Measurements from ENCODE around the gene HERC4.

The HERC4 gene

DNA sequence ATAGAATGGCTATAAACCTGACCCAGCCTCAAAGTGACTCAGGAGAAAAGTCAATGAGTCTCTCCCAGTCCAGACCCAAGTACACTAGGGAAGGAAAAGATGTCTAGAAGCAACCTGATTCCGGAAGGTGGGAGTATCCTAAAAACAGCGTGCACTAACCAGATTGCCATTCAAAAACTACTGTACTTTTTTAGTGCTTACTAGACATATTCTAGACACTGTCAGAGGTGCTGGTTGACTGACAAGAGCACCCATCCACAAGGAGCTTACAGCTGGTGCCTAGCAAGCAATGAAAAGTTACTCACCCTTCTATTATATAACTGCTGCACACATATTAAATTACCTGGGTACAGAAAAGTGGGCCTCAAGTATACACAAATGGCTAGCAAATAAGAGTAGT is 109.6 kb downstream of the HERC4 start:
- DNase-seq (ENCODE audit: low spot score) = no peak

DNA sequence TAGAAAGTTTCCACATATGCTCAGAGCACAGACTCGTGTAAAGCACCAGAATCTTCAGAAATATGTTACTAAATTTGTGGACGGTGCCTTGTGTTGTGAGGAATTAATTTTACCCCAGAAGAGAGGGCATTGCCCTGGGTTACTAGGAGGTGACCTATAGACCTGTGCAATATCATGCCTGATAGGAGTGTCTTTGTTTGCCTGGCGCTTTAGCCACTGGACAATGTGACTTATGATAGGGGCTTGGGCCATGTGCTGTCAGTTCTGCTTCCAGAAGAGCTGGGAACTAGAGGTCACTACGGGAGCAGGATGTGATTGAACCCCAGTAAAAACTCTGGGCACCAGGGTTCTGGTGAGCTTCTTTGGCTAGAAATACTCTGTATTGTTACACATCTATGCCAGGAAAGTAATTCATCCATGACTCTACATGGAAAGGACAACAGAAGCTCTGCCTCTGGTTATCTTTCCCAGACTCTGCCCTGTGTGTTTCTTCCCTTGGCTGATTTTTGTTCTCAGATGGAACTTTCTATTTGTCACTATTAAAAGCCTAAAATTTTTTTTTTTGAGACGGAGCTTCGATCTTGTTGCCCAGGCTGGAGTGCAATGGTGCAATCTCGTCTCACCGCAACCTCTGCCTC is 115.1 kb downstream of the HERC4 start:
- DNase-seq (ENCODE audit: low spot score) = no peak

DNA sequence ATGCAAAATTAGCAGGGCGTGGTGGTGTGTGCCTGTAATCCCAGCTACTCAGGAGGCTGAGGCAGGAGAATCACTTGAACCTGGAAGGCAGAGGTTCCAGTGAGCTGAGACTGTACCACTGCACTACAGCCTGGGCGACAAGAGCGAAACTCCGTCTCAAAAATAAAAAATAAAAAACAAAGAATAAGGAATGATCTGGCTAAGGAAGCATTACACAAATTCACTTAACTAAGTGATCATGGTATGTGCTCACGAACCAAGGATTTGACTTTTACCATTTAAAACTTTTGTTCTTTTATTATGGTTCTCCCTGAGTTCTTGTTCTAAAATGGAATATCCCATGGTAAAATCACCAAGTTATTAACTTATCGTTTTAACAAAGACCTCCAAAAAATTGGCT is 119.5 kb downstream of the HERC4 start:
- no peak for DNase-seq (ENCODE audit: low spot score)

DNA sequence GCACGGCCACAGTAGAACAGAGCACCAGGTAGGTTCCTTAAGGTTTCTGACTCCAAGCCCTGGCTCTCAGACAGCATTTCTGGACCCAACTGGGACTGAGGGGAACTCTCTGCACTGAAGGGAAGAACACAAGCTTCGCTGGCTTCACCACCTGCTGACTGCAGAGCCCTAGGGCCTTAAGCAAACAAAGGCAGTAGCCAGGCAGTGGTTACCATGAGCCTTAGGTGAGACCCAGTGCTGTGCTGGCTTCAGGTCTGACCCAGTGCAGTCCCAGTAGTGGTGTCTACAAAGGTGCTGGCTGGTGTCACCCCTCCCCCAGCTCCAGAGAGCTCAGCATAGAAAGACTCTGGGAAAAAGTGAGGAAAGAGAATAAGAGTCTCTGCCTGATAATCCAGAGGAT is 131.2 kb downstream of the HERC4 start:
- DNase-seq (ENCODE audit: low spot score) = no peak

DNA sequence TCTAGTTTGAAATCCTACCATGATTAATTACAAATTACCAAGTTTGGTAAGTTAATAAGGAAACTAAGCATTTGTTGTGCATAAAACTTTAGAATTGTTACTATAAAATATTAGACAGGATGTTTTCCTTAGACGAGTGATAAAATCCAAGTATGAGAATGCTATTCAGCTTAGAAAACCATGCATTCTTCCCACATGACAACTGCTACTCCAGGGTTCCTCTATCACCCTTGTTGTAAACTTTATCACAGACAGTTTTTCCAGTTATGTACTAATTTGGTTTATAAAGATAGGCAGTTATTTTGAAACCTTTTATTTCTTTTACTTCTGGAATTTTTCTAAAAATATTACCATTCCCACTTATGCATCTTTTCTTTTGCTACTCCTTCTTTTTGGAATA is 138.7 kb downstream of the HERC4 start:
- no peak for DNase-seq (ENCODE audit: low spot score)

DNA sequence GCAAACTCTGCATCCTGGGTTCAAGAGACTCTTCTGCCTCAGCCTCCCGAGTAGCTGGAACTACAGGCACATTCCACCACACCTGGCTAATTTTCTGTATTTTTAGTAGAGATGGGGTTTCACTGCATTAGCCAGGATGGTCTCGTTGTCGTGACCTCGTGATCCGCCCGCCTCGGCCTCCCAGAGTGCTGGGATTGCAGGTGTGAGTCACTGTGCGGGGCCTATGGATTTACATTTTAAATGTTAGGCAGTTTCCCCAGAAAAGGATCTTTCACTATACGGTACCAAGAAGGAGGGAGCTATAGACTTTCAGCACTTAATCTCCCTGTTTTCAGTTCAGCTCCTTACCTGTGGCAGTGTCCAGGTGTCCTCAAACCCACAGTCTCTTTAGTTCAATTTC is 139.9 kb downstream of the HERC4 start:
- no peak for DNase-seq (ENCODE audit: low spot score)

DNA sequence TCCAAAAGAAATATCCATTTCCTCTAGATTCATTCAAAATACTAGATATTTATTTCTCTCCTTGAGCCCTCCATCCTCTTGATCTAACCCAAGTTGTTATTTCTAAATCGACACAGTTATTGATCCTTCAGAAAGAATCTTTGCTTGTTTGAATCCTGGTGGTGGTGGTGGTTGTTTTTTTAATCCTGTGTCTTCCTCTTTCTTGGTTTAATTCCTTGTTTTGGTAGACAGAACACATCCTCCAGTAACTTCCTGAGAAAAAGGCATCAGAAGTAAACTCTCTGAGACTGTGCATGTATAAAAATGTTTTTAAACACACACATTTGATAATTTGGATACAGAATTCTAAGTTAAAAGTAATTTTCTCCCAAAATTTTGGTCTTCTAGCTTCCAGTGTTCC is 140.7 kb downstream of the HERC4 start:
- no peak for DNase-seq (ENCODE audit: low spot score)

DNA sequence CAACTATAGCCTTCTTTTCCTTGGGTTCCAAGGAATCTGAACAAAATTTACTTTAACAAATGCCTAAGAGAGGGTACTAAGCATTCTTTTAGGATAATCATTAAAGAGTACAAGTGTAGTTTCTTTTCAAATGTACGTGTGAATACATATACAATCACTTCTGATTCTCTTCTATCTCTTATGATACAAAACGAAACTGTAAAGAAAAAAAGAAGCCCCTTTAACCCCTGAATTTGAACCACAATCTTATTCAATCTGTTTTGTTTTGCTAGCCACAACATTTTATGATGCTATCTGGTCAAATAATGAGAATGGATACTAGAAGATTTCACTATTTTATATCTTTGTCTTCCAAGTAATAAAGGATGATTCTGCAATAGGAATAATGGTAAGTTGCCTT is 141.9 kb downstream of the HERC4 start:
- DNase-seq (ENCODE audit: low spot score) = no peak

DNA sequence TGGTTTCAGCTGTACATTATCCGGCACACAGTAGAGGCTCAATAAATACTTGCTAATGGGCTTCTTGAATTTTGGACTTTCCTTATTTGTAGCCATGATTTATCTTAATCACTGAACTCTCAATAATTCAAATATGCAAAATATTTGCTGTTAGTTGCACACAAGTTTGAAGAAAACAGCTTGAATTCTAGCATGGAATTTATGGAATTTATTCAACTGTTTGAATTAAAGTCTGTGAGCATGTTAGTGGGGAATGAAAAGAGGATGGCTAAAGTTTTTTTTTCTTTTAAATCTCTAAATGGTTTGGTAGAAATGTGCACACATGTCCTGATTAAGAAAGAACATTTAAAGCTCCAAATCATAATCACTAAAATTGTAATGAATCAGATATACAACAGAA is 148.1 kb downstream of the HERC4 start:
- DNase-seq (ENCODE audit: low spot score) = no peak

DNA sequence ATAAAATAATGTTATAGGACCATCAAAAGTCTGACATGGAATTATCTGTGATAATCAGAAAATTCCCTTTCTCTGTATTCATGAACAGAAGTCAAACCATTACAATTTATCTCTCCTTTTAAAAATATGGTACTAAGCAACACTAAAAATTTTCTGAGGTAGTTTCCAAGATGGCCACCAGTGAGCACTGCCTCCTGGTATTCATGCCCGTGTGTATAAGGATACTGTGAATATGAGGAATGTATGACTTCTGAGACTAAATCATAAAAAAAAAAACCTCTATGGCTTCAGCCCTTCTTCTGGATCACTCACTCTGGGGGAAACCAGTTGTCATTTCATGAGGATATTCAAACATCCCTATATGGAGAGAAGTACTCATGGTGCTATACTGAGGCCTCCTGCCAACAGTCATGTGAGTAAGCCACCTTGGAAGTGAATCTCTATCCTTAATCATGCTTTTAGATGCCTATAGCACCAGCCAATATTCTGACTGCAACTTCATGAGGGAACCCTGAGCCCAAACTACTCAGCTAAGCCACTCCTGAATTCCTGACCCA is 149.6 kb downstream of the HERC4 start:
- DNase-seq (ENCODE audit: low spot score) = no peak

DNA sequence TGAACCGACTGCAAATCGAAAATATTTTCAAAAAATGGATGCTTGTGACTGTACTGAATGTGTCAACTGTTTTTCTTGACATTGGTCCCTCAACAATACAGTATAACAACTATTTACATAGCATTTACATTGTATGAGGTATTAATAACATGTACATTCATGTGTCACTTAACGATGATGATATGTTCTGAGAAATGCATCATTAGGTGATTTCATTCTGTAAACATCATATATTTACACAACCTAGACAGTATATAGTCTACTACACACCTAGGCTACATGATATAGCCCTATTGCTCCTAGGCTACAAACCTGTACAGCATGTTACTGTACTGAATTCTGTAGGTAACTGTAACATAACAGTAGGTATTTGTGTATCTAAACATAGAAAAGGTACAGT is 150.9 kb downstream of the HERC4 start:
- no peak for DNase-seq (ENCODE audit: low spot score)

DNA sequence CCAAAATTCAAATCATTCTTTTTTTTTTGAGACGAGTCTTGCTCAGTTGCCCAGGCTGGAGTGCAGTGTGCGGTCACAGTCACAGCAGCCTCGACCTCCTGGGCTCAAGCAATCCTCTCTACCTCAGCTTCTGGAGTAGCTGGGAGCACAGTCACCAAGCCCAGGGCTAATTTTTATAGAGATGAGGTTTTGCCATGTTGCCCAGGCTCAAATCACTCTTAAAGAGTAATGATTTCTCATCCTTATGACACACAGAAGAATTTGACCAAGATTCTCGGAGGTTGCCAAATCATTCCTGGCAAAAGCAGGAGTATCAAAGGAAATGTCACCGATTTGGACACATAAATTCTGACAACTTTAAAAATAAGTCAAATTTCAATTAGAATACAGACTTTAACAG is 151.5 kb downstream of the HERC4 start:
- no peak for DNase-seq (ENCODE audit: low spot score)

DNA sequence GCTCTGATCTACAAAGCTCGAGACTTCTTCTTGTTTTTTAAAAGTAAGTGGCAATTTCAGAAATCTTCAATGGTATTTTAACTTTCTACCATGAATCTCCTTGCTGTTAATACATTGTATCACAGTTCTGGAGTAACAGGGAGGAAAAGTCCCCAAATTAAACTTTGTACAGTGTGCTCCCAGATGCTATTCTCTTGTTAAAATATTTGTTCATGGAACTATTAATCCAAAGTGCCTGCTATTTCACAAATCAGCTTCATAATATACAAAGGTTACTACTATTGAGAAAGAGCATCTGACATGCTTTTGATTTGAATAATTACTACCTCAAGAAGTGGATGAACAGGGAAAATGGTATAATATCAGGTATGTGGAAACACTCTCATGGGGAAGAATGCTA is 154.0 kb downstream of the HERC4 start:
- no peak for DNase-seq (ENCODE audit: low spot score)

DNA sequence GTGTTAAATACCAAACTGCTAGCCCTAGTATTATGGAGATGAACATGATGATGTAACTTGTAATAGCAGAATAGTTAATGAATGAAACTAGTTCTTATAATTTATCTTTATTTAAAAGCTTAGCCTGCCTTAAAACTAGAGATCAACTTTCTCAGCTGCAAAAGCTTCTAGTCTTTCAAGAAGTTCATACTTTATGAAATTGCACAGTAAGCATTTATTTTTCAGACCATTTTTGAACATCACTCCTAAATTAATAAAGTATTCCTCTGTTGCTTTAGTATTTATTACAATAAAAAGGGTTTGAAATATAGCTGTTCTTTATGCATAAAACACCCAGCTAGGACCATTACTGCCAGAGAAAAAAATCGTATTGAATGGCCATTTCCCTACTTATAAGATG is 157.4 kb downstream of the HERC4 start:
- no peak for DNase-seq (ENCODE audit: low spot score)

DNA sequence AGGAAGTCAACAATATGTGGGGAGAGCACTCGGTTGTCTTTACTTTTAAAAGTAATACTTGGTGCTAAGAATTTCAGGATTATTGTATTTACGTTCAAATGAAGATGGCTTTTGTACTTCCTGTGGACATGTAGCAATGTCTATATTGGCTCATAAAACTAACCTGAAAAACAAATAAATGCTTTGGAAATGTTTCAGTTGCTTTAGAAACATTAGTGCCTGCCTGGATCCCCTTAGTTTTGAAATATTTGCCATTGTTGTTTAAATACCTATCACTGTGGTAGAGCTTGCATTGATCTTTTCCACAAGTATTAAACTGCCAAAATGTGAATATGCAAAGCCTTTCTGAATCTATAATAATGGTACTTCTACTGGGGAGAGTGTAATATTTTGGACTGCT is 157.9 kb downstream of the HERC4 start:
- no peak for DNase-seq (ENCODE audit: low spot score)

DNA sequence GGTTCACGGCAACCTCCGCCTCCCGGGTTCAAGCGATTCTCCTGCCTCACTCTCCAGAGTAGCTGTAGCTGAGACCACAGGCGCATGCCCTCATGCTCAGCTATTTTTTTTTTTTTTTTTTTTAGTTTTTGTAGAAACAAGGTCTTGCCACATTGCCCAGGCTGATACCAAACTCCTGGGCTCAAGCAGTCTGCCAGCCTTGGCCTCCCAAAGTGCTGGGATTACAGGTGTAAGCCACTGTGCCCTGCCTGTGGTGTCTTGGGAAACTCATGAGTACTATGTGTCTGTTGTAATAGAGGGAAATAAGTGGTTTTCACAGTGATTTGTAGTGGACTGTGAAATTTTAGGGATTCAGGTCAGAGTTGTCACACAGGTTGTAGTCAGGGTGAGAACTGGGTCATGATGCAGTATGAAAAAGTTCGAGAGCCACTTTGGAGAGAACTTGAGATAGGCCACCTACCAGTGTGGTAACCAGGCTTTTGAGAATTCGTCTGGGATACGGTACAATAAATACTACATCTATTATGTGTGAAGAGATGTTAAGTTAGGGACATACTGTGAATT is 160.2 kb downstream of the HERC4 start:
- DNase-seq (ENCODE audit: low spot score) = no peak

DNA sequence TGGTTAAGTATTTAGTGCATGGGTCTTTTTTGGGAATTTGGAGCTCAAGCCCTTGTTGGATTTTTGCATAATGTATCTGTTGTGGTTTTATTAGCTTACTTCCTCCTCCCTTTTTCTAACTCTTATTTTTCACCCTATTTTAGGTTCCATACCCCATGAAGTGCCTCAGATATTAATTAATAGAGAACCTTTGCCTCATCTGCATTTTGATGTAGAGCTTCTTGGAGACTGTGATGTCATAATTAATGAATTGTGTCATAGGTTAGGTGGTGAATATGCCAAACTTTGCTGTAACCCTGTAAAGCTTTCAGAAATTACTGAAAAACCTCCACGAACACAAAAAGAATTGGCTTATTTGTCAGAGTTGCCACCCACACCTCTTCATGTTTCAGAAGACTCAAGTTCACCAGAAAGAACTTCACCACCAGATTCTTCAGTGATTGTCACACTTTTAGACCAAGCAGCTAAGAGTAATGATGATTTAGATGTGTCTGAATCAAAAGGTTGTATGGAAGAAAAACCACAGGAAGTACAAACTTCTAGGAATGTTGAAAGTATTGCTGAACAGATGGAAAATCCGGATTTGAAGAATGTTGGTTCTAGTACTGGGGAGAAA is 162.6 kb downstream of the HERC4 start:
- no peak for DNase-seq (ENCODE audit: low spot score)

DNA sequence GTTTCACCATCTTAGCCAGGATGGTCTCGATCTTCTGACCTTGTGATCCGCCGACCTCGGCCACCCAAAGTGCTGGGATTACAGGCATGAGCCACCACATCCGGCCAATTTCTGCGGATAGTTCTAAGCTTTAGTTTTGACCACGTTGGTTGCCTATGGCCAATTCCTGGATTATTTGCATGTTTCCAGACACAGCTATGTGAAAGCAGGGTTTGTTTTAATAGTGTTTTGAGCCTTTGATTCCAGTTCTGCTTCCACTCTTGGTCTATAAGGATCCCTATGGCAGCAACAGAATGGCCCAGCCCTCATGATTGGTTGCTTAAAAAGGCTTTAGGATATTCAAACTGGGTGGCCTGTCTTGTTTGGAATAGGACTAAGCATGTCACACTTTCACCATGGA is 171.5 kb downstream of the HERC4 start:
- no peak for DNase-seq (ENCODE audit: low spot score)

DNA sequence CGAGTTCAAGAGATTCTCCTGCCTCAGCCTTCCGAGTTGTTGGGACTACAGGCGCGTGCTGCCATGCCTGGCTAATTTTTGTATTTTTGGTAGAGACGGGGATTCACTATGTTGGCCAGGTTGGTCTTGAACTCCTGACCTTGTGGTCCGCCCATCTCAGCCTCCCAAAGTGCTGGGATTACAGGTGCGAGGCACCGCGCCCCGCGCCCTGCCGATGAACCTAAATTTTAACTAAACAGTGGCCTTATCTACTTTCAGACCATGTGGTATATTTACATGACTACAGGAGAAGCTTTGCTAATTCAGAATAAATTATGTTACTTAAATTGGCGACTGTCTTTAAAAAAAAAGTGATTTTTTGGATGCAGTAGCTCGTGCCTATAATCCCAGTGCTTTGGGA is 181.4 kb downstream of the HERC4 start:
- DNase-seq (ENCODE audit: low spot score) = no peak

DNA sequence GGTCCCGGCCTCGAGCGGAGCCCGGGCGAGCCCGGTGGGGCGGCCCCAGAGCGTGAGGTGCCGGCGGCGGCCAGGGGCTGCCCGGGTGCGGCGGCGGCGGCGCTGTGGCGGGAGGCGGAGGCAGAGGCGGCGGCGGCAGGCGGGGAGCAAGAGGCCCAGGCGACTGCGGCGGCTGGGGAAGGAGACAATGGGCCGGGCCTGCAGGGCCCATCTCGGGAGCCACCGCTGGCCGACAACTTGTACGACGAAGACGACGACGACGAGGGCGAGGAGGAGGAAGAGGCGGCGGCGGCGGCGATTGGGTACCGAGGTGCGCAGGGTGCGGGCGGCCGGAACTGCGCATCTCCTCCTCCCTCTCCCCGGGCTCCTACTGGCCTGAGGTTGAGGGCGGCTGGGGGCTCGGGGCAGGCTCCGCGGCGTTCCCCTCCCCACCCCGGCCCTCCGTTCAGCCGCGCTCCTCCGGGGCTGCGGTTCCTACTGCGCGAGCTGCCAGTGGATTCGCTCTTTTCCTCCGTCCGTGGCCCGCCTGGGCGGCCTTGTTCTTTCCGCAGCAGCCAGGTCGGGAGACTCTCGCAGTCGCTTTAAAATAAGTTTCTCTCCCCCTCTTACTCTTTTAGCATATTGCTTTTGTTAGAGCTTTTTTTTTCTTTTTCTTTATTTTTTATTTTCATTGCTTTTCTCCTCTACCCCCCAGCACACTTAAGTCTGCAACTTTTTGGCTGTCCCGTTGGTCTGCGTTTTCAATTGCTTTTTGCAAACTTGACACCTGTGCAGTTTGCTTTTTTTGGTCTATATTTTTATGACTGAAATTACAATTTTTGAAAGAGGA is 190.0 kb downstream of the HERC4 start:
- DNase-seq (ENCODE audit: low spot score) = peak; percentile 76

DNA sequence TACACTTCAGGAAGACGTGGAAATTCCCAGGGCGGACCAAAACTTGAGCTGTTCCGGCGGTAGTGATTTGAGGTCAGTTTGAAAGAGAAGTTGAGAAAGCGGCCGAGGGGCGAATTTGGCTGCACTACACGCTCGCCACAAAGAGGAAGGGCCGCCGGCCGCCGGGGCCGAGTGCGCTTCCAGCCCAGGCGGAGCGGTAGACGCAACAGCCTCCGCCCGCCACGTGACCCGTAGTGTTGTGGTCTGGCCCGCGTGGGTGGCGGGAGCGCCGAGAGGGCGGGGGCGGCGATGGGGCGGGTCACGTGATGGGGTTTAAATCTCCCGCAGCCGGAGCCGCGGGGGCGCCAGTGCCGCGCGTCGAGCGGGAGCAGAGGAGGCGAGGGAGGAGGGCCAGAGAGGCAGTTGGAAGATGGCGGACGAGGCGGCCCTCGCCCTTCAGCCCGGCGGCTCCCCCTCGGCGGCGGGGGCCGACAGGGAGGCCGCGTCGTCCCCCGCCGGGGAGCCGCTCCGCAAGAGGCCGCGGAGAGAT is 190.7 kb downstream of the HERC4 start, which contains the start of gene SIRT1:
SIRT1 (plus strand) TSS at position 344 of the 529 bp plus-strand sequence; CDS start at position 410, 66 bp downstream.
- DNase-seq (ENCODE audit: low spot score) = peak; percentile 93

DNA sequence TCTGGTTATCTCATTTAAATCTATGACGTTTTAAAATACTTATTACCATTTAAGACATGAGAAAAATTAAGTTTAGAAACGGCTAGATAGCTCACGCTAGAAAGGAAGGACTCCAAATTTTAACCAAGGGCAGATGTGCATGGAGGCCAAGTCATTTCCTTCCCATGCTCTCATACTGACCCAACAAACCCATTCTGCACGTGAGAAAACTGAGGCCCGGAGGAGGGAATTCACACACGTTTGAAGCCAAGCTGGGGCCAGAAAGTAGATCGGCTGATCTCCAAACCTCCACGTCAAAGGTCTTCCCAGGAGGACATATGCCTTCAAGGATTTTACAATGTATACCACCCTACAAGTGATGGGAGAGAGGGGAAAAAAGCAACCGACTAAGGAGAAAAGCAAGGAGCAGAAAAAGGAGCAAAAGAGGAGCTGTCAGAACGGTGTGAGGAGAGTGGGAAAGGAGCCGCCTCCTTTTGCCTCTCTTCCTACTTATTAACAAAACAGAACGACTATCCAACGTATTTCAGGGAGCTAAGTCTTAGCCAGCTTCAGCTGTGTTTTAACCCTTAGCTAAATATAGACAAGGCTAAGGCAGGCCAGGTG is 191.3 kb downstream of the HERC4 start:
- DNase-seq (ENCODE audit: low spot score) = no peak

Data from CD4-positive, alpha-beta T cell treated with Interleukin-6 at 100 ng/mL for 8 hours (primary cell).